HL-60 (cell line): ENCODE data around the gene ARHGAP26.

Experiments used
- DNase-seq, 2 experiments: peaks; one replicate each; pipeline ENCODE4 v3.0.0-alpha.2; 2010 to 2020; ENCODE audit warnings: low read depth in 1 of 2, low spot score in 1 of 2
- H3K27ac ChIP-seq: fragments of 250-450 bp; sonication (Bioruptor Pico); replicated peaks from 2 replicates; pipeline ENCODE4 v1.5.1; 2020; ENCODE audit warnings: mild to moderate bottlenecking, moderate library complexity
- H3K27me3 ChIP-seq: fragments of 250-450 bp; sonication (Bioruptor Pico); 2 replicates; pipeline ENCODE4 v1.5.1; 2021; ENCODE audit warnings: mild to moderate bottlenecking, moderate library complexity; ENCODE audit not compliant: insufficient read depth, poor library complexity, severe bottlenecking
- H3K4me3 ChIP-seq: replicated peaks from 2 replicates; pipeline ENCODE4 v1.5.1; 2011; ENCODE audit warnings: mild to moderate bottlenecking, control low read depth, low read length; ENCODE audit not compliant: insufficient read depth
- GABPA ChIP-seq: IDR thresholded peaks from 2 replicates; pipeline ENCODE4 v1.6.1; 2012; ENCODE audit warnings: low read depth
- POLR2AphosphoS5 ChIP-seq: IDR thresholded peaks from 2 replicates; pipeline ENCODE4 v1.6.1; 2012; ENCODE audit warnings: low read depth
- SPI1 ChIP-seq: IDR thresholded peaks from 2 replicates; pipeline ENCODE4 v1.6.1; 2012; ENCODE audit warnings: low read depth, mild to moderate bottlenecking, borderline replicate concordance
- TF ChIP-seq, protein P1 (sequence below): IDR thresholded peaks from one replicate; pipeline ENCODE4 v1.5.1; 2011; ENCODE audit warnings: low read length, control low read depth, inconsistent platforms; ENCODE audit not compliant: insufficient read depth
- TF ChIP-seq, protein P2 (sequence below): IDR thresholded peaks from 2 replicates; pipeline ENCODE4 v1.6.1; 2012; ENCODE audit warnings: low read depth; ENCODE audit not compliant: insufficient replicate concordance

Gene ARHGAP26

DNA sequence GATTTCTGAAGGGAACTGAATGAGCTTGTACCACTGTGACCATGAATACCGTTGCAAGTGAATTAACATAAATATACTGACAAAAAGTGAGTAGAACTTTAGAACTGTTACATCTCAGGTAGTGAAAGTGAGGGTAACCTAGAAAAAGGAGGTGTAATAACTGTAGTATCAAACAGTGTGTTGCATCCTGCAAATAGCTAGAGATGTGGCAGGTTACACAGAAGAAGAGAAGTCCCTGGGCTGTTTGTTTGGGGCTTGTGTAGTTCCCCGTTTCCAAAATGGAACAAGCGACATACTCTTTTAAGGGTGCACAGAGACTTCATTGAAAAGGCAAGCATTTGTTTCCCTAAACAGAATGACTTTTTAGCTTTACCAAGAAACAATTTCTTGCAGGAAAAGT lies 418.5 kb downstream of the ARHGAP26 start:
- no peak overlapping the region for H3K4me3 ChIP-seq
- no peak for DNase-seq
- no peak overlapping the region for H3K27ac ChIP-seq
- no peaks in the 10 kb centered on the region for H3K27me3 ChIP-seq
- TF ChIP-seq POLR2AphosphoS5, result no peak
- no peak for TF ChIP-seq GABPA
- no peak for TF ChIP-seq SPI1
- TF ChIP-seq, protein P1, sequence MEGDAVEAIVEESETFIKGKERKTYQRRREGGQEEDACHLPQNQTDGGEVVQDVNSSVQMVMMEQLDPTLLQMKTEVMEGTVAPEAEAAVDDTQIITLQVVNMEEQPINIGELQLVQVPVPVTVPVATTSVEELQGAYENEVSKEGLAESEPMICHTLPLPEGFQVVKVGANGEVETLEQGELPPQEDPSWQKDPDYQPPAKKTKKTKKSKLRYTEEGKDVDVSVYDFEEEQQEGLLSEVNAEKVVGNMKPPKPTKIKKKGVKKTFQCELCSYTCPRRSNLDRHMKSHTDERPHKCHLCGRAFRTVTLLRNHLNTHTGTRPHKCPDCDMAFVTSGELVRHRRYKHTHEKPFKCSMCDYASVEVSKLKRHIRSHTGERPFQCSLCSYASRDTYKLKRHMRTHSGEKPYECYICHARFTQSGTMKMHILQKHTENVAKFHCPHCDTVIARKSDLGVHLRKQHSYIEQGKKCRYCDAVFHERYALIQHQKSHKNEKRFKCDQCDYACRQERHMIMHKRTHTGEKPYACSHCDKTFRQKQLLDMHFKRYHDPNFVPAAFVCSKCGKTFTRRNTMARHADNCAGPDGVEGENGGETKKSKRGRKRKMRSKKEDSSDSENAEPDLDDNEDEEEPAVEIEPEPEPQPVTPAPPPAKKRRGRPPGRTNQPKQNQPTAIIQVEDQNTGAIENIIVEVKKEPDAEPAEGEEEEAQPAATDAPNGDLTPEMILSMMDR, result no peak
- TF ChIP-seq, protein P2, sequence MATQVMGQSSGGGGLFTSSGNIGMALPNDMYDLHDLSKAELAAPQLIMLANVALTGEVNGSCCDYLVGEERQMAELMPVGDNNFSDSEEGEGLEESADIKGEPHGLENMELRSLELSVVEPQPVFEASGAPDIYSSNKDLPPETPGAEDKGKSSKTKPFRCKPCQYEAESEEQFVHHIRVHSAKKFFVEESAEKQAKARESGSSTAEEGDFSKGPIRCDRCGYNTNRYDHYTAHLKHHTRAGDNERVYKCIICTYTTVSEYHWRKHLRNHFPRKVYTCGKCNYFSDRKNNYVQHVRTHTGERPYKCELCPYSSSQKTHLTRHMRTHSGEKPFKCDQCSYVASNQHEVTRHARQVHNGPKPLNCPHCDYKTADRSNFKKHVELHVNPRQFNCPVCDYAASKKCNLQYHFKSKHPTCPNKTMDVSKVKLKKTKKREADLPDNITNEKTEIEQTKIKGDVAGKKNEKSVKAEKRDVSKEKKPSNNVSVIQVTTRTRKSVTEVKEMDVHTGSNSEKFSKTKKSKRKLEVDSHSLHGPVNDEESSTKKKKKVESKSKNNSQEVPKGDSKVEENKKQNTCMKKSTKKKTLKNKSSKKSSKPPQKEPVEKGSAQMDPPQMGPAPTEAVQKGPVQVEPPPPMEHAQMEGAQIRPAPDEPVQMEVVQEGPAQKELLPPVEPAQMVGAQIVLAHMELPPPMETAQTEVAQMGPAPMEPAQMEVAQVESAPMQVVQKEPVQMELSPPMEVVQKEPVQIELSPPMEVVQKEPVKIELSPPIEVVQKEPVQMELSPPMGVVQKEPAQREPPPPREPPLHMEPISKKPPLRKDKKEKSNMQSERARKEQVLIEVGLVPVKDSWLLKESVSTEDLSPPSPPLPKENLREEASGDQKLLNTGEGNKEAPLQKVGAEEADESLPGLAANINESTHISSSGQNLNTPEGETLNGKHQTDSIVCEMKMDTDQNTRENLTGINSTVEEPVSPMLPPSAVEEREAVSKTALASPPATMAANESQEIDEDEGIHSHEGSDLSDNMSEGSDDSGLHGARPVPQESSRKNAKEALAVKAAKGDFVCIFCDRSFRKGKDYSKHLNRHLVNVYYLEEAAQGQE, result no peak

DNA sequence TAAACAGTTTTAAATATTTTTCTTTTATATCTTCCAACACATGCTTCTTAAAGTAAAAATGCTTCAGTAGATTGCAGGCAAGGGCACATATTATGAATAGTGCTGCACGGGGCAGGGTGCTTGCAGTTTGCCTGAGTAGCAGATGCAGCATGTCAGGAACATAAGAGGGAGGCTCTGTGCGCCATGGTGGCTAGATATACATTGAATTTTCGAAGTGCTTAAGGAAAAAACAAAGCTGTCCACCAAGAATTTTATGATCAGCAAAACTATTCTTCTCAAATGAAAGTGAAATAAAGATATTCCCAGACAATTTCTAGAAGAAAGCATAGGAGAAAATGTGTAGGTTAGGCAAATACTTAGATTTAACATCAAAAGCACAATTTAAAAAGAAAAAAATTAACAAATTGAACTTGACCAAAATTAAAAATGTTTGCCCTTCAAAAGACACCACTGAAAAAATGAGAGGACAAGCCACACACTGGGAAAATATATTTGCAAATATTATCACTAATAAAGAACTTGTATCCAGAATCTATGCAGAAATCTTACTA lies 420.2 kb downstream of the ARHGAP26 start:
- TF ChIP-seq, protein P2, result no peak
- TF ChIP-seq POLR2AphosphoS5 (no peak), SPI1 (no peak), GABPA (no peak)
- TF ChIP-seq, protein P1, result no peak
- Histone ChIP-seq H3K27ac (no peak overlapping the region), H3K27me3 (no peaks in the 10 kb centered on the region), H3K4me3 (no peak overlapping the region)
- no peak for DNase-seq

DNA sequence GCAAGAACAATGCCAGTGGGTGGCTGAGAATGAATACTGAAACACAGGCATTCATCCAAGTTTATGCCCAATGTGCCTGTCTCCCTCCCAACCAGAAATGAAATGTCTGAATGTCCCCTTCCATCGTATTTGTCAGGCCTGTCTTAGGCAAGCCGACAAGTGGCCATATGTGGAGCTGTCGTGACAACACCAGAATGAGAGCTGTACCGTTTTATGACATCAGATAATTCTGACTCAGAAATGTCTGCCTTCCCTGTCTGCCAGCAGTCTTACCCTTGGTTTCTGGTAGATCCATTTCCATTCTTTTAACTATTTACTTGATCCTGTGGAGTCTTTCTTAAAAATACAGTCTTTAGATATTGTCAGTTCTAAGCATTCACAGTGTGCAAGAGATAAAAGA lies 421.5 kb downstream of the ARHGAP26 start:
- Histone ChIP-seq H3K27me3 (no peaks in the 10 kb centered on the region), H3K4me3 (no peak overlapping the region), H3K27ac (no peak overlapping the region)
- no peak for TF ChIP-seq GABPA
- TF ChIP-seq, protein P2, result no peak
- TF ChIP-seq SPI1, result no peak
- TF ChIP-seq POLR2AphosphoS5, result no peak
- TF ChIP-seq, protein P1, result no peak
- no peak for DNase-seq
